GM11168 (cell line): Measurements from ENCODE around the gene PLXDC2.

Source experiments
- in situ Hi-C: fragments of 300-500 bp; cut with MboI; formaldehyde crosslinking; loops from one replicate; pipeline ENCODE4 v1.12.0; 2022; ENCODE audit warnings: low sequenced_read_pairs; ENCODE audit not compliant: unreplicated experiment

The PLXDC2 gene

GRCh38 chr10:19847321-19847720 lies 31.1 kb downstream of the PLXDC2 start:
- in situ Hi-C loops, result no loop called here

GRCh38 chr10:19848226-19848985 lies 32.2 kb downstream of the PLXDC2 start:
- in situ Hi-C loops, result no loop called here

- in situ Hi-C loops, result no loop called here
Measured at GRCh38 chr10:19853831-19854230, 37.6 kb downstream of the PLXDC2 start.

- in situ Hi-C loops, result no loop called here
Measured at GRCh38 chr10:19857876-19858275, 41.6 kb downstream of the PLXDC2 start.

- in situ Hi-C loops, result no loop called here
Measured at GRCh38 chr10:19860107-19860506, 43.9 kb downstream of the PLXDC2 start.

- in situ Hi-C loops, result no loop called here
Measured at GRCh38 chr10:19862811-19863515, 46.7 kb downstream of the PLXDC2 start.

GRCh38 chr10:19865676-19866075 lies 49.4 kb downstream of the PLXDC2 start:
- in situ Hi-C loops, result no loop called here

- in situ Hi-C loops, result no loop called here
Measured at GRCh38 chr10:19869370-19869769, 53.1 kb downstream of the PLXDC2 start.

GRCh38 chr10:19872504-19873271 lies 56.5 kb downstream of the PLXDC2 start:
- in situ Hi-C loops, result no loop called here

GRCh38 chr10:19874190-19874589 lies 58.0 kb downstream of the PLXDC2 start:
- in situ Hi-C loops, result no loop called here

GRCh38 chr10:19874791-19875190 lies 58.6 kb downstream of the PLXDC2 start:
- in situ Hi-C loops, result no loop called here

- in situ Hi-C loops, result no loop called here
Measured at GRCh38 chr10:19876570-19876969, 60.3 kb downstream of the PLXDC2 start.

- in situ Hi-C loops, result no loop called here
Measured at GRCh38 chr10:19877466-19878255, 61.4 kb downstream of the PLXDC2 start.

GRCh38 chr10:19882621-19883020 lies 66.4 kb downstream of the PLXDC2 start:
- in situ Hi-C loops, result no loop called here

- in situ Hi-C loops, result no loop called here
Measured at GRCh38 chr10:19888061-19888660, 71.9 kb downstream of the PLXDC2 start.

- in situ Hi-C loops, result no loop called here
Measured at GRCh38 chr10:19889256-19889655, 73.0 kb downstream of the PLXDC2 start.

GRCh38 chr10:19891429-19891828 lies 75.2 kb downstream of the PLXDC2 start:
- in situ Hi-C loops, result no loop called here

- in situ Hi-C loops, result no loop called here
Measured at GRCh38 chr10:19892270-19892669, 76.0 kb downstream of the PLXDC2 start.

GRCh38 chr10:19892677-19893076 lies 76.4 kb downstream of the PLXDC2 start:
- in situ Hi-C loops, result no loop called here

GRCh38 chr10:19895500-19895899 lies 79.3 kb downstream of the PLXDC2 start:
- in situ Hi-C loops, result no loop called here
